Calu3 (cell line): ENCODE results near the gene APOBEC3C. TPM values are rescaled to one million over a fixed set of nuclear protein-coding genes. Genes with fewer than 3 reads are reported as not detected.
"Not testable (repeated sequence)": the region's sequence is repeated elsewhere in the genome, so short reads cannot be mapped to it uniquely, and the experiment has no call there.

ENCODE experiments used
- BruUV-seq: library from RNA; stranded (reverse); fragments of 400-500 nt; replicated peaks from 2 replicates; lab custom pipeline; 2021; lab: Mats Ljungman, UMichigan
- CTCF ChIA-PET: fragments of 300-600 bp; sonication (Branson Sonifier 250); formaldehyde crosslinking; loops from one replicate; lab custom pipeline; 2022; ENCODE audit warnings: antibody characterized with exemption; lab: Charles Lee
- DNase-seq: peaks from one replicate; pipeline ENCODE4 v3.0.0; 2022
- H3K27ac Mint-ChIP-seq: one replicate; pipeline ENCODE4 v1.8.0; 2022; ENCODE audit warnings: mixed read lengths; ENCODE audit not compliant: unreplicated experiment
- H3K27me3 Mint-ChIP-seq: one replicate; pipeline ENCODE4 v1.8.0; 2022; ENCODE audit warnings: mixed read lengths; ENCODE audit not compliant: unreplicated experiment
- H3K36me3 Mint-ChIP-seq: one replicate; pipeline ENCODE4 v1.8.0; 2022; ENCODE audit warnings: mild to moderate bottlenecking, moderate library complexity, mixed read lengths; ENCODE audit not compliant: insufficient read depth, unreplicated experiment
- H3K4me1 Mint-ChIP-seq: one replicate; pipeline ENCODE4 v1.8.0; 2022; ENCODE audit warnings: mild to moderate bottlenecking, low read depth, mixed read lengths; ENCODE audit not compliant: unreplicated experiment
- H3K4me3 Mint-ChIP-seq: one replicate; pipeline ENCODE4 v1.8.0; 2022; ENCODE audit warnings: mild to moderate bottlenecking, low read depth, moderate library complexity, mixed read lengths; ENCODE audit not compliant: unreplicated experiment
- H3K9me3 Mint-ChIP-seq: one replicate; pipeline ENCODE4 v1.8.0; 2022; ENCODE audit warnings: low read depth, mixed read lengths; ENCODE audit not compliant: unreplicated experiment
- intact Hi-C: fragments of 100-400 bp; cut with micrococcal nuclease; formaldehyde crosslinking; loops from one replicate; pipeline ENCODE4 v1.10.0; 2022; ENCODE audit not compliant: unreplicated experiment
- total RNA-seq: library from RNA; stranded (reverse); gene quantifications from 2 replicates; pipeline ENCODE4 v1.2.3, GENCODE V29; 2022
- TF ChIP-seq, protein P1 (sequence below): fragments of 200-600 bp; IDR thresholded peaks from one replicate; pipeline ENCODE4 v1.8.0; 2022; ENCODE audit warnings: antibody characterized with exemption; ENCODE audit not compliant: unreplicated experiment

Gene APOBEC3C
- total RNA-seq, 1 experiment from 2014 or later = 22.2 TPM

DNA sequence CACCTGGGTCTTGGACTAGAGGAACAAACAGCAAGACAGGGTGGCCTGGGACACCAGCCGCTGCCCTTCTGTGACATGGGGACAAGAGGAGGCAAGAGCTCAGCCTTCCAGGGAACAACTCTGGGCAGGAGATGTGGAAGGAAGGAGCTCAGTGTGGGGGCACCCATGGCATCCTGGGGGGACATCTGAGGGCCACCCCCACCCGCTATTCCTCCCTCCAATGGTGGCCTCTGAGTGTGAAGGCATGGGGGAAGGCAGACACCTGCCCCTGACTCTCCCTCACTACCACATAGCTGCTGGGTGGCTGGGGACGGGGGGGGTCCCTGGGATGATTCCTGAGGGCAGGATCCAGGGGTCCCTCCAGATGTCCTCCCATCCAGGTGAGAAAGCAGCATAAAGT, 27.4 kb upstream of the APOBEC3C start:
- CTCF ChIA-PET = no interaction called here
- Mint-ChIP-seq H3K9me3 (no peaks in the 10 kb centered on the region), H3K4me3 (no peak overlapping the region), H3K27ac (no peak overlapping the region), H3K36me3 (peaks cover 26% of the 10 kb centered on the region), H3K4me1 (peaks cover 10% of the 10 kb centered on the region), H3K27me3 (no peaks in the 10 kb centered on the region)
- DNase-seq = no peak
- BruUV-seq = no TSS peak
- intact Hi-C loops = no loop called here
- TF ChIP-seq, protein P1, sequence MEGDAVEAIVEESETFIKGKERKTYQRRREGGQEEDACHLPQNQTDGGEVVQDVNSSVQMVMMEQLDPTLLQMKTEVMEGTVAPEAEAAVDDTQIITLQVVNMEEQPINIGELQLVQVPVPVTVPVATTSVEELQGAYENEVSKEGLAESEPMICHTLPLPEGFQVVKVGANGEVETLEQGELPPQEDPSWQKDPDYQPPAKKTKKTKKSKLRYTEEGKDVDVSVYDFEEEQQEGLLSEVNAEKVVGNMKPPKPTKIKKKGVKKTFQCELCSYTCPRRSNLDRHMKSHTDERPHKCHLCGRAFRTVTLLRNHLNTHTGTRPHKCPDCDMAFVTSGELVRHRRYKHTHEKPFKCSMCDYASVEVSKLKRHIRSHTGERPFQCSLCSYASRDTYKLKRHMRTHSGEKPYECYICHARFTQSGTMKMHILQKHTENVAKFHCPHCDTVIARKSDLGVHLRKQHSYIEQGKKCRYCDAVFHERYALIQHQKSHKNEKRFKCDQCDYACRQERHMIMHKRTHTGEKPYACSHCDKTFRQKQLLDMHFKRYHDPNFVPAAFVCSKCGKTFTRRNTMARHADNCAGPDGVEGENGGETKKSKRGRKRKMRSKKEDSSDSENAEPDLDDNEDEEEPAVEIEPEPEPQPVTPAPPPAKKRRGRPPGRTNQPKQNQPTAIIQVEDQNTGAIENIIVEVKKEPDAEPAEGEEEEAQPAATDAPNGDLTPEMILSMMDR = no peak

DNA sequence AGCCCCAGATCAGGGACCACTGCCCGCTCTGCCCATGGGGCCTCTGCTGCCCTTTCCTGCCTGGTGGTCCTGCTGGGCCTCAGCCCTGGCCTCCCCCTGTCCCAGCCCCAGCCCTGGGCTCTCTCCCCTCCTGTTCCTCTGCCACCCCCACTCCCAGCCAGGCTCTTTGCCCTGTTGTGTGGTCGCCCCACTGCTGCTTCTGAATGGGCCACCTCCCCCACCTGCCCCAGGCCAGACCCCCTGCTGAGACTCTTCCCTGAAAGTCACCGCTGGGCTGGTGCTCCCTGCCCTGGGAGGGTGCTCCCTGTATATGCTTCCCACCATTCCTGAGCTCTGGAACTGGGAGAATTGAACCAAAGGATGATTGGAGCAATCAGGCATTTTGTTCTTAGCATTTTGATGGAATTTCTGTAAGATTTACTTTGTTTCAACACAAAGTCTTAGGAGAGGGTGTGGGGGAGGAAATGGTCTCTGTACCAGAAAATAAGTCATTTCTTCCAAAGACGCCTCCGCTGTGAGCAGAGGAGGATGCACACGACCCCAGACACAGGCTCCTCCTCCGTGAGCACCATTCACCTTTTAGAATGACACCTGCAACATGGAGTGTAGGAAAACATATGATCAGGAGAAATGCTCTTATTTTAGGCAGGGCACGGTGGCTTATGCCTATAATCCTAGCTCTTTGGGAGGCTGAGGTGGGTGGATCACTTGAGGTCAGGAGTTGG, 26.7 kb upstream of the APOBEC3C start:
- H3K27ac Mint-ChIP-seq = no peak overlapping the region
- no peaks in the 10 kb centered on the region for H3K9me3 Mint-ChIP-seq
- CTCF ChIA-PET = no interaction called here
- intact Hi-C loops = no loop called here
- no peak for DNase-seq
- TF ChIP-seq, protein P1 = no peak
- no peaks in the 10 kb centered on the region for H3K27me3 Mint-ChIP-seq
- H3K4me1 Mint-ChIP-seq = peaks cover 10% of the 10 kb centered on the region
- BruUV-seq = no TSS peak
- H3K4me3 Mint-ChIP-seq = no peak overlapping the region
- peaks cover 20% of the 10 kb centered on the region for H3K36me3 Mint-ChIP-seq

DNA sequence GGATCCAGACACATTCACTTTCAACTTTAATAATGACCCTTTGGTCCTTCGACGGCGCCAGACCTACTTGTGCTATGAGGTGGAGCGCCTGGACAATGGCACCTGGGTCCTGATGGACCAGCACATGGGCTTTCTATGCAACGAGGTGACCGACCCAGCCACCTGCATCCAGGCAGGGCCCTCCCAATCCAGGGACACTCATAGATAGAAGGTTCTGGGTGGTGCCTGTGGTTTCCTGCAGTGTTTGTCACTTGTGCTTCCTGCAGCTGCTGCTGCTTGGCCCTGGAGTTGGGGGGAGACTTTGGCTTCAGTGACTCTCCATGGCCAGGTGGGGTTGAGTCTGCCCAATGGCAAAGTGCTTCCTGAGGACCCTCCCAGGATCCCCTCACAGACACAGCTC, 24.6 kb upstream of the APOBEC3C start:
- CTCF ChIA-PET = no interaction called here
- H3K4me3 Mint-ChIP-seq = no peak overlapping the region
- BruUV-seq = no TSS peak
- H3K9me3 Mint-ChIP-seq = no peaks in the 10 kb centered on the region
- DNase-seq = no peak
- no peaks in the 10 kb centered on the region for H3K27me3 Mint-ChIP-seq
- H3K4me1 Mint-ChIP-seq = peaks cover 10% of the 10 kb centered on the region
- no peak overlapping the region for H3K27ac Mint-ChIP-seq
- intact Hi-C loops = no loop called here
- H3K36me3 Mint-ChIP-seq = peaks cover 14% of the 10 kb centered on the region
- TF ChIP-seq, protein P1 = no peak

DNA sequence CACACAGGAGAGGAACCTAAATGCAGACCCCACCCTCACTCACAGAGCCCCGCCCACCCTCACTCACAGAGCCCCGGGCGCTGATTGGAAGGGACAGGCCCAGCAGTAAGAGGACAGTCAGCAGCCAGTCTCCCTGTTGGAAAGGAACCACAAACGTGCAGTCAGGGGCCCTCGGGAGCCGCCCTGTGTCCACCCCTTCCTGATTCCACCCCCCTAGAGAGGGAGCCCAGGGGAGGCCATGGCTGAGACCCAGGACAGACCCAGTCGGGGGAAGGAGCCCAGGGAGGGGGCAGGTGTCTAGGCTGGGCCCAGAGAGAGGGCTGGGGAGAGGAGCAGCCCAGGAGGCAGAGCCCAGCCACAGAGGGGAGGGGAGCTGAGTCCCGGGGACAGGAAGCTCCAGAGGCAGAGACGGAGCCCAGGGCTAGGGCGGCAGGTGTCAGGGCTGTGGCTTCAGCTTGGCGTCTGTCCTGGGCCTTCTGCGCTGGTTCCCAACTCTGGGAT, 21.1 kb upstream of the APOBEC3C start:
- H3K4me3 Mint-ChIP-seq, H3K9me3 Mint-ChIP-seq, H3K27ac Mint-ChIP-seq, CTCF ChIA-PET, BruUV-seq, DNase-seq, H3K27me3 Mint-ChIP-seq, intact Hi-C loops, H3K36me3 Mint-ChIP-seq, H3K4me1 Mint-ChIP-seq: not testable (repeated sequence)

DNA sequence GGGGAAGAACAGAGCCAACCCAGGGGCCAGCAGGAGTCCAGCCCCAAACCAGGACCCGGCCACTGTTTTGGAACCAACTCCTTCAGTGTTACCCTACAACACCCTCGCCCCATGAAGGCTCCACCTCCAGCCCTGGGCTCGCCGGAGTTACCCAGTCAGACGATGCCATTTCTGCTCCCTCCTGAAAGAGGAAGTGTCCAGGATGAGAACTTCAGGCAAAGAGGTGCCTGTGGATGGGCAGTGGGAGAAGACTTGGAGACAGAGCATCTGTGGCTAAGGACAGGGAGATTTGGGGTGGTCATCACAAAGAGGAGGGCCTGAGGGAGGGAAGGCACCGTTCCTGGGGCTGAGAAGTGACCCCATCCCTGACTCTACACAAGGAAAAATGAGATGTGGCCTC, 18.0 kb upstream of the APOBEC3C start:
- Mint-ChIP-seq H3K36me3 (no peaks in the 10 kb centered on the region), H3K4me3 (no peak overlapping the region), H3K27ac (no peak overlapping the region), H3K27me3 (no peaks in the 10 kb centered on the region), H3K4me1 (no peaks in the 10 kb centered on the region), H3K9me3 (peaks cover 4% of the 10 kb centered on the region)
- CTCF ChIA-PET = no interaction called here
- BruUV-seq = no TSS peak
- TF ChIP-seq, protein P1 = no peak
- intact Hi-C loops = no loop called here
- no peak for DNase-seq
